T-helper 17 cell (primary cell): ENCODE results near the gene CAPN8. TPM values are rescaled to one million over a fixed set of nuclear protein-coding genes. Genes with fewer than 3 reads are reported as not detected.
A peak's percentile ranks its signal among the peaks of the same experiment; 100 is the strongest.

Experiments used
- ATAC-seq: fragments of 150-1000 bp; cut with Tn5 transposase; 2 replicates; pipeline ENCODE4 v1.10.0; 2021; ENCODE audit warnings: mild to moderate bottlenecking, moderate library complexity
- DNase-seq, 3 donors: peaks; one replicate each; pipeline versions ENCODE4 v3.0.0 to v3.0.0-alpha.2; 2020 to 2021
- H3K9me3 ChIP-seq: one replicate; pipeline ENCODE4 v1.7.0; 2013; ENCODE audit warnings: low read length, mild to moderate bottlenecking; ENCODE audit not compliant: control insufficient read depth, poor library complexity, severe bottlenecking
- H3K27ac Mint-ChIP-seq: one replicate; pipeline ENCODE4 v1.8.0; 2022; ENCODE audit warnings: mild to moderate bottlenecking, moderate library complexity, mixed read lengths
- H3K27me3 Mint-ChIP-seq: one replicate; pipeline ENCODE4 v1.8.0; 2022; ENCODE audit warnings: mixed read lengths
- H3K36me3 Mint-ChIP-seq: one replicate; pipeline ENCODE4 v1.8.0; 2022; ENCODE audit warnings: low read depth, mixed read lengths
- H3K4me1 Mint-ChIP-seq: one replicate; pipeline ENCODE4 v1.8.0; 2022; ENCODE audit warnings: mild to moderate bottlenecking, mixed read lengths
- H3K4me3 Mint-ChIP-seq: one replicate; pipeline ENCODE4 v1.8.0; 2022; ENCODE audit warnings: mild to moderate bottlenecking, moderate library complexity, mixed read lengths
- total RNA-seq, 4 donors: library from RNA in 2 of 4; stranded (reverse) in 2 of 4; gene quantifications; one replicate each; pipeline ENCODE4 v1.2.3 and lab custom pipeline; 2022 to 2026

CAPN8 gene
- total RNA-seq, 2 donors from 2014 or later, result 0.60 to 0.91 TPM

GRCh38 chr1:223609066-223609465 lies 56.4 kb downstream of the CAPN8 start:
- Mint-ChIP-seq H3K27me3 (no peaks in the 10 kb centered on the region), H3K4me3 (no peak overlapping the region), H3K27ac (no peak overlapping the region), H3K36me3 (no peaks in the 10 kb centered on the region), H3K4me1 (peaks cover 5% of the 10 kb centered on the region)
- no peaks in the 10 kb centered on the region for H3K9me3 ChIP-seq
- no peak for DNase-seq
- no peak for ATAC-seq

DNA sequence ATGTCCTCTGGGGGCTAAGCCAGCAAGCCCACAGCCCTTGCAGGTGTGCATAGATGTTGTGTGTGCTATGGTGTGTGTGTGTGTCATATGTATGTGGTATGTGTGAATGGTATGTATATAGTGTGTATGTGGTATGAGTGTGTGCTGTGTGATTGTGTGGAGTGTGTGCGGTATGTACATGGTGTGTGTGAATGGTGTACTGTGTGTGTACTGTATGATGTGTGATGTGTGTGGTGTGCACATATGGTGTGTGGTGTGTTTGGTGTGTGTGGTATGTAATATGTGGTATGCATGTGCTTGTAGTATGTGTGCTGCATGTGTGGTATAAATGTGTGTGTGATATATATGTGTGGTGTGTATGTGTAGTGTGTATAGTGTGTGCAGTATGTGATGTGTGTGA lies 107.0 kb downstream of the CAPN8 start:
- Mint-ChIP-seq H3K36me3 (no peaks in the 10 kb centered on the region), H3K4me3 (no peak overlapping the region), H3K4me1 (no peaks in the 10 kb centered on the region), H3K27ac (no peak overlapping the region), H3K27me3 (no peaks in the 10 kb centered on the region)
- H3K9me3 ChIP-seq, result no peaks in the 10 kb centered on the region
- ATAC-seq (no peak), DNase-seq (no peak)

DNA sequence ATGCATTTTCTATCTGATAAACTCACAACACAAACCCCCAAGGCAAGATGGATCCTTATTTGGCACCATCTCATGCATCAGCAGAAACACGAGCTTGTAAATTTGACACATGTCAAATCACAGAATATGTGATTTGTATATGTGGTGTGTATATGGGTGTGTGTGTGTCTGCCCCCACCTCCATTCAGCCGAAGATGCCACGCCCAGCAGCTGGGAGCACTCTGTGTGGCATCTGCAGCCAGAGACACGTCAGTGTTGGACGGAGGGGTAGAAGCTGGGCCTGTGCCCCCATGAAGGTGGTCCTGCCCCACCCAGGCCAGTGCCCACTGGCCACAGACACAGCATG lies 108.4 kb downstream of the CAPN8 start:
- Mint-ChIP-seq H3K36me3 (no peaks in the 10 kb centered on the region), H3K27ac (no peak overlapping the region), H3K4me1 (no peaks in the 10 kb centered on the region), H3K4me3 (no peak overlapping the region), H3K27me3 (no peaks in the 10 kb centered on the region)
- ATAC-seq (no peak), DNase-seq (no peak)
- no peaks in the 10 kb centered on the region for H3K9me3 ChIP-seq

DNA sequence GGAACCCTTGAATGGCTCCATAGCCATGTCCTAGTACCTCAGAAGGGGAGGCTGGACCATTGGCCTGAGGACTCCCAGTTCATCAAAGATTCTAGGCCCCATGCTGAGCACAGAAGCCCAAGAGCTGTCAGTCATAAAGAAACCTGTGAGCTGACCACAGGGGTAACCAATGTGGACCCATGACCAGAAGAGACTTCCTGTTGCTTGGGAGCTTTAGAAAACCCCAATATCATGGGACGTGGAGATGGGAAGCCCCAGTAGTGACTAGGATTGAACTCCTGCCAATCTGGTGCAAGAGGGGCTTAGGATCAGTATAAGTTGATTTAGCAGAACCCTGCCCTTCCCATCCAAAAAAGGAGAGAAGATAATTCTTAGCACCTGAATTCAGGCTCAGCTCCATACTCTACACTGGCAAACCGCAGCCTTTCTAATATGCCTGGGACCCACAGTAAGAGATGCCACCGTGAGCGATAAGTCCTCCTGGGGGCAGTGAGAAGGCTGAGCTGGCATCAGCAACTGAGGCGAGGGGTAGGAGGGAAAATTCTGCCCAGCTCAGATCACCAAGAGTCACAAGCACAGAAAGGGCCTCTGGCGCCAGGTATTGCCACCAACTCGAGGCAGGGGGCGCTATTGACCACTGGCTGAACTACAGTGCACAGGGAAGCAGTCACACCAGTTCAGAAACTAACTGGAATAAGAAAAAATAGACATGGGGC lies 108.9 kb downstream of the CAPN8 start:
- no peak for ATAC-seq
- H3K27me3 Mint-ChIP-seq, result no peaks in the 10 kb centered on the region
- no peak for DNase-seq
- H3K4me3 Mint-ChIP-seq, result no peak overlapping the region
- no peaks in the 10 kb centered on the region for H3K9me3 ChIP-seq
- H3K36me3 Mint-ChIP-seq, result no peaks in the 10 kb centered on the region
- H3K27ac Mint-ChIP-seq, result no peak overlapping the region
- no peaks in the 10 kb centered on the region for H3K4me1 Mint-ChIP-seq

GRCh38 chr1:223553957-223554356 lies 111.5 kb downstream of the CAPN8 start:
- ATAC-seq (no peak), DNase-seq (no peak)
- Mint-ChIP-seq H3K27ac (no peak overlapping the region), H3K36me3 (no peaks in the 10 kb centered on the region), H3K4me3 (no peak overlapping the region), H3K4me1 (peaks cover 6% of the 10 kb centered on the region), H3K27me3 (no peaks in the 10 kb centered on the region)
- no peaks in the 10 kb centered on the region for H3K9me3 ChIP-seq

GRCh38 chr1:223551610-223552009 lies 113.9 kb downstream of the CAPN8 start:
- Mint-ChIP-seq H3K4me1 (peaks cover 6% of the 10 kb centered on the region), H3K27me3 (no peaks in the 10 kb centered on the region), H3K36me3 (peaks cover 2% of the 10 kb centered on the region), H3K27ac (no peak overlapping the region), H3K4me3 (no peak overlapping the region)
- DNase-seq (no peak), ATAC-seq (no peak)
- H3K9me3 ChIP-seq, result no peaks in the 10 kb centered on the region

DNA sequence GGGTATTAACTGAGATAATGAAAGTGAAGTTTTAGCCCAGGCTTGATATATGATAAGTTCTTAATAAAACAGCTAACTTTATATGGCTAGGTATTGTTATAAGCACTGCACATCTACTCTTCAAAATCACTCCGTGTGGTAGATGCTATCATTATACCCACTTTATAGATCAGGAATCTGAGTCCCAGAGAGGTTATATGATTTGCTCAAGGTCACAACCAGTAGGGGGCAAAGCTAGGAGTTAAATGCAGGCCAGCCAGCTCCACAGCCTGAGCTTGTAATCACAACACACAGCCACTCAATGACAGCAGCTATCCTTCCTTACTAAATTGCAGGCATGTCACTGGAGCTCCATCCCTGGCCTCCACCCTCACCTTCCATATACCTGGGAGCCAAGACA lies 115.8 kb downstream of the CAPN8 start:
- H3K9me3 ChIP-seq, result no peaks in the 10 kb centered on the region
- ATAC-seq (no peak), DNase-seq (no peak)
- Mint-ChIP-seq H3K27ac (no peak overlapping the region), H3K36me3 (peaks cover 2% of the 10 kb centered on the region), H3K27me3 (no peaks in the 10 kb centered on the region), H3K4me1 (peaks cover 6% of the 10 kb centered on the region), H3K4me3 (no peak overlapping the region)

DNA sequence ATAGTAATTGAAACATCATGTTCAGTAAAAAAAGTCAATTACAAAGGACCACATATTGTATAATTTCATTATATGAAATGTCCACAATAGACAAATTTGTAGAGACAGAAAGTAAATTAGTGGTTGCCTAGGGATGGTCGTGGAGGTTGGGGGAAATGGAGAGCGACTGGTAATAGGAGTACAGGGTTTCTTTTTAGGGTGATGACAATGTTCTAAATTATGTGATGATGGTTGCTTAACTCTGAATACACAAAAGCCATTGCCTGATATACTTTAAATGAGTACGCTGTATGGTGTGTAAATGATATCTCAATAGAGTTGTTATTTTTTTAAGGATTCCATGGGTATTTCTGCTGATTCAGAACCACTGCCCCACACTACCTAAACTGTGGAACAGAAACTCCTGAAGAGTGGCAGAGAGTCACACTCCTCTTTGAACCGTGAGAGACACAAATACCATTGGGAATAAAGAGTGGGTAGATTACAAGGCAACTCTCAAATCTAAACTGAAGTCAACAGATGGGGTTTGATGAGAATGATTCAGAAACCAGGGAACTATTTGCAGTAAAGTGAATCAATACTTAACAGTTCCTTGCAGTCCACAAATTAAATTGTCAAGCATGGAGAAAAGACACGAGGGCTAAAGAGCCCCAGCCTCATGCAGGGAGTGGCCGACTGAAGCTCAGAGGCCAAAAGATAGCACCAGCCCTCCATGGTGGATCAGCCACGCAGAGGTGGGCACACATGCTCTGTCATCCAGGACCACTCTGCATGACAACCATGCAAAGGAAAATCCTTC lies 118.0 kb downstream of the CAPN8 start:
- H3K27me3 Mint-ChIP-seq, result no peaks in the 10 kb centered on the region
- no peak overlapping the region for H3K4me3 Mint-ChIP-seq
- no peak overlapping the region for H3K27ac Mint-ChIP-seq
- DNase-seq (no peak), ATAC-seq (no peak)
- peaks cover 6% of the 10 kb centered on the region for H3K4me1 Mint-ChIP-seq
- H3K36me3 Mint-ChIP-seq, result peaks cover 2% of the 10 kb centered on the region
- H3K9me3 ChIP-seq, result no peaks in the 10 kb centered on the region

DNA sequence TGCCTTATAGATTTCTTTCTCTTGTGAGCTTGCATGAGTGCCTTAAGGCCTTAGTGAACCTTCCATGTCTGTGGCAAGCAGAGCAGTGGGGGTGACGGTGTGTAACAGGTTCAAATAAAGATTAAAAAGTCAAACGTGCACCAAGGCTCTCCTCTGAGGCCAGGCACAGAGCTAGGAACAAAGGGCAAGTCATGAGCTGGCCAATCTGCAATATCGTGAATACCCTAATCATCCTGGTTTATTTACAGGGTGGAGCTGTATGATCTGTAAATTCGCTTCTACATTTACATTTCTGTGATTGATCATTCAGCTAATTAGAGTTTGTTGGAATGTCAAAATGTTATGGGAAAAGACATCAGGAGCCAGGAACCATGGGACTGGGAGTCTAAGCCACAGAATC lies 120.2 kb downstream of the CAPN8 start:
- H3K9me3 ChIP-seq, result no peaks in the 10 kb centered on the region
- Mint-ChIP-seq H3K4me1 (peaks cover 3% of the 10 kb centered on the region), H3K27me3 (no peaks in the 10 kb centered on the region), H3K36me3 (peaks cover 2% of the 10 kb centered on the region), H3K4me3 (no peak overlapping the region), H3K27ac (peak overlapping the region; percentile 41)
- DNase-seq (no peak), ATAC-seq (no peak)

DNA sequence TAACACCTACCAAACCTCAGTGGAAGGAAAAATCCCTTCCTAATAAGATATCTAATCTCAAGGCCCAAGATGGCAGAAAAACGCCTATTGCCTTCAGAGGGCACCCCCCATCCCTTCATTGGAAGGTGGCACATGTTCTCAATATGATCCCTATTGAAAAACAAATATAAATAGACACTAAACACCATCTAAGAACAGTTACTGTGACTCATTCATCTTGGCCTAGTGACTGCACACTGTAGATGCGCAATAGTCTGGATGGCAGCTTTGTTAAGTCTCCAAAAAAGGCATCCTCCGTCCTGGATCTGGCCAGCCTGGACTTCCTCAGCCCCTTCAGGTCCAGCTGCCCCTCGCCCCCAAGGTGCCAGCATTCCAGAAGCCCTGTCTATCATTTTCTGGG lies 121.9 kb downstream of the CAPN8 start:
- Mint-ChIP-seq H3K27ac (no peak overlapping the region), H3K4me3 (no peak overlapping the region), H3K4me1 (peaks cover 2% of the 10 kb centered on the region), H3K36me3 (peaks cover 3% of the 10 kb centered on the region), H3K27me3 (peaks cover 4% of the 10 kb centered on the region)
- ATAC-seq, result no peak
- no peak for DNase-seq
- no peaks in the 10 kb centered on the region for H3K9me3 ChIP-seq

- H3K9me3 ChIP-seq, result no peaks in the 10 kb centered on the region
- peaks cover 2% of the 10 kb centered on the region for H3K4me1 Mint-ChIP-seq
- H3K36me3 Mint-ChIP-seq, result peaks cover 4% of the 10 kb centered on the region
- ATAC-seq, result no peak
- no peak overlapping the region for H3K27ac Mint-ChIP-seq
- no peak overlapping the region for H3K4me3 Mint-ChIP-seq
- peaks cover 9% of the 10 kb centered on the region for H3K27me3 Mint-ChIP-seq
- DNase-seq, result no peak
These were observed 122.7 kb downstream of the CAPN8 start for GRCh38 chr1:223542831-223543230.

GRCh38 chr1:223540485-223541106 lies 124.9 kb downstream of the CAPN8 start:
- peaks cover 16% of the 10 kb centered on the region for H3K27me3 Mint-ChIP-seq
- H3K4me1 Mint-ChIP-seq, result peaks cover 2% of the 10 kb centered on the region
- ATAC-seq, result no peak
- no peak overlapping the region for H3K4me3 Mint-ChIP-seq
- H3K27ac Mint-ChIP-seq, result no peak overlapping the region
- DNase-seq, result no peak
- H3K9me3 ChIP-seq, result no peaks in the 10 kb centered on the region
- H3K36me3 Mint-ChIP-seq, result peaks cover 4% of the 10 kb centered on the region

GRCh38 chr1:223539750-223540149 lies 125.8 kb downstream of the CAPN8 start:
- Mint-ChIP-seq H3K4me1 (peaks cover 4% of the 10 kb centered on the region), H3K36me3 (peaks cover 4% of the 10 kb centered on the region), H3K4me3 (no peak overlapping the region), H3K27ac (no peak overlapping the region), H3K27me3 (peaks cover 18% of the 10 kb centered on the region)
- ATAC-seq (no peak), DNase-seq (no peak)
- no peaks in the 10 kb centered on the region for H3K9me3 ChIP-seq
